HG03442 (cell line): ENCODE measurements around the gene PRTN3.

ENCODE experiments used
- ATAC-seq: cut with Tn5 transposase; IDR thresholded peaks from one replicate; pipeline ENCODE4 v1.9.1; 2021; ENCODE audit warnings: mild to moderate bottlenecking, moderate library complexity; ENCODE audit not compliant: unreplicated experiment

PRTN3 gene

GRCh38 chr19:840519-841206 is at the start of gene PRTN3:
Gene PRTN3, plus strand, starts transcription at chr19:840999. Its CDS starts 10 bp downstream, at chr19:841009.
- no peak for ATAC-seq

DNA sequence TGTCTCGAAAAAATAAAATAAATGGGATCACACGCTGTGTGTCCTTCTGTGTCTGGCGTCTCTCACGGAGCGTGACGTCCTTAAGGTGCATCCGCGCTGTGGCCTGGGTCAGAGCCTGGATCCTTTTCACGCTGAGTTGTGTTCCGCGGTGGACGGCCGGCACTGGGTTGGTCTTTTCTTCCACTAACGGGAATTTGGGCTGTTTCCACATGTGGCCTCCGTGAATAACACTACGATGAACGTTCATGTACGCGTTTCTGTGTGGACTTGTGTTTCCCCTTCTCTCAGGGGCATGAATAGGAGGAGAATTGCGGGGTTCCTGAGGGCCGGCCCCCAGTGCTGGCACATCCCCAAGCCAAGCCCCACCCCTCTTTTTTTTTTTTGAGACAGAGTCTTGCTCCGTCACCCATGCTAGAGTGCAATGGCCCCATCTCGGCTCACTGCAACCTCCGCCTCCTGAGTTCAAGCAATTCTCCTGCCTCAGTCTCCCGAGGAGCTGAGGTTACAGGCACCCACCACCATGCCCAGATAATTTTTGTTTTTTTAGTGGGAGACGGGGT is 49.7 kb upstream of the PRTN3 start:
- ATAC-seq = no peak

GRCh38 chr19:791567-792305 is 49.1 kb upstream of the PRTN3 start:
- ATAC-seq = no peak

DNA sequence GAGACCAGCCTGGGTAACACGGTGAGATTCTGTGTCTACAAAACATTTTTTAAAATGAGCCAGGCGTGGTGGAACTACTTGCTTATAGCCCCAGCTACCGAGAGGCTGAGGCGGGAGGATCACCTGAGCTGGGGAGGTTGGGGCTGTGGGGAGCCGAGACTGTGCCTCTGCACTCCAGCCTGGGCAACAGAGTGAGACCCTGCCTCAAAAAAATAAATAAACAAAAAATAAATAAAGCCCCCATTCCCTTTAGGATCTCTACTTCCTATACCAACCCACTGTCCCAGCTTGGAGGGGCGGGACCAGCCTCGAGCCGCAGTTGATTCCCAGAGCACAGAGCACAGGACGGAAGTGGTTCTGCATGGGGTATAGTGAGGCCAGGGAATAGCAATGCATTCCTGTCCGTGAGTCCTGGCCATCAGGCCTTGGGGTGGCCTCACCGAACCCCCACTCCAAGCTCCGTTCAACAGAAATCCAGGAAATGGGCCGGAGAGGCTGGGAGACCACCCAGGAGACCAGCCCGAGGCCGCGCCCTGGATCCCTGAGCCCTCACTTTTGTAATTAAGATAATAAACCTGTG is 48.4 kb upstream of the PRTN3 start:
- ATAC-seq = no peak

DNA sequence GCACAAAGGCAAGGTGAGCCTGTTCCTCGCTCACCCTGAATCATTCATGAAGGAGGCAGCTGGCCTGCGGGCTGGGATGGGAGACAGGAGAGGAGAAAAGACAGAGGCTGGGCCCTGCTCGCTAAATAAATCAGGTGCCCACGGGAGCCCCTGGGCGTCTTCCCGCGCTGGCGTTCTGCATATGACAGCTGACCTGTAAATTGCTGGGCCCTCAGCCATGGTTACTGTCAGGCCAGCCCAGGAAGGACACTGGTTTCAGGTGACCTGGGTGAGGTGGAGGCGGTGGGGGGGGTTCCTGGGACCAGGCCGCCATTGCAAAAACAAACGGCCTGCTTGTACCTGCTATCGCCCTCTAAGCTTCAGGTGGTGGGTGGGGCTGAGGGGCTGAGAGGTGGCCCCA is 47.0 kb upstream of the PRTN3 start:
- ATAC-seq = no peak

DNA sequence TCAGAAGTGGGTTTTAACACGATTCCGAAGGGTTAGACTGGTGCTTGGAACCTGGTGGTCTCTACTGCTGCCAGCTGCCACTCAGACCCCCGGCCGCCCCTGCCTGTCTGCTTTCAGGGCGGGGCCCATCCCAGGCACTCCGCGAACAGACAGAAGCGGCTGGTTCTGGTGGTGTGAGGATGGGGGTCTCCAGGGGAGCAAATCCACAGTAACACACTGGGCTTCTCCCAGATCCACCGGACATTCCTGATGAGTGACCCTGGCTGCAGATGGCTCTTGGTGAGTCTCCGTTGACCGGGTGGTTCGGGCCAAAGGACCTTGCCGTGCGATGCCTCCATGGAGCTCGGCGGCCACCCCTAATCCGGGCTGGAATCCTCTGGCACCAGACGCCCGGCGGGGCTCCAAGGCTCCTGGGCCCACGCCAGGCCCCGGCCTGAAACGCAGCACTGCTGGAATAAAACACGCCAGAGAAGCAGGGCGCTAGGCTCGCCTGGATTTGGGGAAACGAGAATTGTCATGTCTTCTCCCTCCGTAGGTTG is 45.7 kb upstream of the PRTN3 start:
- no peak for ATAC-seq

DNA sequence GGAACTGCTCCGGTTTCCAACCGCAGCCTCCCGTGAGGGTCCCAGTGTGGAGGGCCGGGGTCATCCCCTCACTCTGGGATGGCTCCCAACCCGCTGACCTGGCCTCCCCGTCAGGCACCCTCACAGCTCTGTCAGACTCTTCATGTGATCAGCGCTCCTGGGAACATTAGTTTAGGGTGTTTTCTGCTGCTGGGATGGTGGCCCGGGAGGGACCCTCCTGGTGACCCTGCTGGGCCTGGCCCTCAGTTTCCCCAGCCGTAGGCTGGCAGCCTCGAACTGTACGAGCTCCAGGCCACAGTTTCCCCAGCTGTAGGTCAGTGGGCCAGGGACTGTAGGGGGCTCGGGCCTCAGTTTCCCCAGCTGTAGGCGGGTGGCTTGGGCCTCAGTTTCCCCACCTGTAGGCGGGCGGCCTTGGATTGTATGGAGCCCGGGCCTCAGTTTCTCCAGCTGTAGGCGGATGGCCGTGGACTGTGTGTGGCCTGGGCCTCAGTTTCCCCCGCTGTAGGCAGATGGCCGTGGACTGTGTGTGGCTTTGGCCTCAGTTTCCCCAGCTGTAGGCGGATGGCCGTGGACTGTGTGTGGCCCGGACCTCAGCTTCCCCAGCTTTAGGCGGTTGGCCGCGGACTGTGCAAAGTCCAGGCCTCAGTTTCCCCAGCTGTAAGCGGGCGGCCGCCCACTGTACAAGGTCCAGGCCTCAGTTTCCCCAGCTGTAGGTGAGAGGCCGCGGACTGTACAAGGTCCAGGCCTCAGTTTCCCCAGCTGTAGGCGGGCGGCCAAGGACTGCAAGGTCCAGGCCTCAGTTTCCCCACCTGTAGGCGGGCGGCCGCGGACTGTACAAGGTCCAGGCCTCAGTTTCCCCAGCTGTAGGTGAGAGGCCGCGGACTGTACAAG is 44.9 kb upstream of the PRTN3 start:
- no peak for ATAC-seq

DNA sequence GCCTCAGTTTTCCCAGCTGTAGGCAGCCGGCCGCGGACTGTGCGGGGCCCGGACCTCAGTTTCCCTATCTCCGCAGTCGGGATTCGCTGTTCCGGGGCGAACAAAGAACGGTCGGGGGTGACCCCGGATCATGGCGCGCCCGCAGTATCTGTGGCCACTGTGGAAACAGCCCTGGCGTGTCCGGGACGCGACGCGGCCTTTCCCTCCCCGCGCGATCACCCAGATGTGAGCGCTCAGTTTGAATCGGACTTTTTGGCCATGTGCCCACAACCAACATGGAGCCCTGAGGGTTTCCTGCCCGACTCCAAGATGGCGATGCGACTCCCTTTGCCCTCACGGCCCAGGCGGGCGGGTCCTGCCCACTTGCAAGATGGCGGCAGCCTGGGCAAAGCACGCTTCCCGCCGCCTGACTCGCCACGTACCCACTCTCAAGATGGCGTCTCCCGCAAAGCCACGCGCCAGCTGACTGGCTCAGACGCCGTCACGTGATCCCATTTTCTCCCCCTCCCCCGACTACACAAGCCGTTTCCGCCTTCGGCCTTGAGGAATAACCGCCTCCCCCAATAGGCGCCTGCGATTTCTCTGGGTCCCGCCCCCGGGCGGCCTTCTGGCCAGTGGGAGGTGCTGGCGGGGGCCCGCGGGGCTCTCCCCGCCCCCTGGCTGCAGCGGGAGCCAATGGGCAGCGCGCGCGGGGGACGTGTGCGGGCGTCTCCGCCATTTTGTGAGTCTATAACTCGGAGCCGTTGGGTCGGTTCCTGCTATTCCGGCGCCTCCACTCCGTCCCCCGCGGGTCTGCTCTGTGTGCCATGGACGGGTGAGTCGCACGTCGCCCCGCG is 43.9 kb upstream of the PRTN3 start, which contains the start of gene PTBP1:
PTBP1 (plus strand) TSS at position 761 of the 836 bp plus-strand sequence; CDS start at position 807, 46 bp downstream.
- ATAC-seq = peak; percentile 67

- ATAC-seq = peak; percentile 38
These were observed 43.0 kb upstream of the PRTN3 start for GRCh38 chr19:797528-798414.

DNA sequence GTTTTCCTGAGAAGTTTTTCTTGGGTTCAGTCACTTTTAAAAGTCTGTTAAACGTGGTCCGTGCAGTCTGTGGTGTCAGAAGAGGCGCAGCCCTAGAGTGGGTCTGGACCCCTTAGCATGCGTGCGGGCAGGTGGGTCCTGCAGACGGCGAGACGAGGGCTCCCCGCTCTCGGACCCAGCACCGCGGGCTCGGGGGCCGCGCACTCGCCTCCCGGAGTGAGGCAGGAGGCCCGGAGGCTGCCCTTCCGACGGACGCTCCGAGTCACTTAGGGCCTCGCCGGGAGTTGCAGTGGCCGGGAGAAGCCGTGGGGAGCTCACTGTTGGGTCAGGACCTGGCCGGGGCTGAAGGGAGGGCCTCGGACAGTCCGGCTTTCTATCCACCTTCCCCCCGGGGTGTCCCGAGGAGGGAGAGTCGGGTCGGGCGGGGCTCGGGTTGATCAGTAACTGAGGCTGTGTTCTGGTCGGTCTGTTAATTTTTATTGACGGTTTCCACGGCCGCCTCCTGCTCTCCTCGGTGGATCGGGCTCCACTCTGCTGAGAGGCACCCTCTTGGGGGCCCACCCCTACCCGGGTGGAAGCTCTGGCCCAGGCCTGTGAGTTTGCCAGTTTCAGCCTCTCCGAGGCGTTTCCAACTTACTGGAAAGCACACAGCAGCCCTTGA is 42.3 kb upstream of the PRTN3 start:
- ATAC-seq = no peak

GRCh38 chr19:799076-799881 is 41.5 kb upstream of the PRTN3 start:
- no peak for ATAC-seq

DNA sequence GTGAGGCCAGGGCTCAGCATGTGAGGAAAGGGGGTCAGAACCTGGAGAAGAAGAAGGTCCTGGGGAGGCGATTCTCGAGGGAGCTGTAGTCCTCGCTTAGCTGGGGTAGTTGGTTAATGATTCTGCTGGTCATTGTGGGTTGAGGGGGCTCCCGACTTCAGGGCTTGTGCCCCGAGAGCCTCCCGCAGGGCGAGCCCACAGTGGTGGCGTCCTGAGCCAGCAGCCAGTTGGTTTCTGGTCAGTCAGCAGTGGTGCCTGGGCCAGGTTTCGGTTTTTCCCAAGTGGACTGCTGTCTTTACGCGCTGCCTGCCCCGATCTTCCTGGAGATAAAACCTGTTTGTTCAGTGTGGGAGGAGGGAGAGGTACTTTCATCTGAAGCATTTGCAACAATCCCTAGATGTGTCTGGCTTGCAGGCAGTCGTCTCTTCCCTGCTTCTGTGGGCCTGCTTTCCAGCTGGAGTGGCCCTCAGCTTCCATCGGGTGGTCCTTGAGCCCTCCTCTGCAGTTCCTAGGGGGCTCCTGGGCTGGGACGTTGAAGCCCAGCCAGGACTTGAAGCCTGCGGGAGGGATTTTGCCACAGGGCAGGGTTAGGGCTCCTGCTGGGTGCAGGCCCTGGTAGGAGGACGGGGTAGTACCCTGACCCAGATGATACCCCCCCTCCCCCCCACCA is 40.3 kb upstream of the PRTN3 start:
- no peak for ATAC-seq

DNA sequence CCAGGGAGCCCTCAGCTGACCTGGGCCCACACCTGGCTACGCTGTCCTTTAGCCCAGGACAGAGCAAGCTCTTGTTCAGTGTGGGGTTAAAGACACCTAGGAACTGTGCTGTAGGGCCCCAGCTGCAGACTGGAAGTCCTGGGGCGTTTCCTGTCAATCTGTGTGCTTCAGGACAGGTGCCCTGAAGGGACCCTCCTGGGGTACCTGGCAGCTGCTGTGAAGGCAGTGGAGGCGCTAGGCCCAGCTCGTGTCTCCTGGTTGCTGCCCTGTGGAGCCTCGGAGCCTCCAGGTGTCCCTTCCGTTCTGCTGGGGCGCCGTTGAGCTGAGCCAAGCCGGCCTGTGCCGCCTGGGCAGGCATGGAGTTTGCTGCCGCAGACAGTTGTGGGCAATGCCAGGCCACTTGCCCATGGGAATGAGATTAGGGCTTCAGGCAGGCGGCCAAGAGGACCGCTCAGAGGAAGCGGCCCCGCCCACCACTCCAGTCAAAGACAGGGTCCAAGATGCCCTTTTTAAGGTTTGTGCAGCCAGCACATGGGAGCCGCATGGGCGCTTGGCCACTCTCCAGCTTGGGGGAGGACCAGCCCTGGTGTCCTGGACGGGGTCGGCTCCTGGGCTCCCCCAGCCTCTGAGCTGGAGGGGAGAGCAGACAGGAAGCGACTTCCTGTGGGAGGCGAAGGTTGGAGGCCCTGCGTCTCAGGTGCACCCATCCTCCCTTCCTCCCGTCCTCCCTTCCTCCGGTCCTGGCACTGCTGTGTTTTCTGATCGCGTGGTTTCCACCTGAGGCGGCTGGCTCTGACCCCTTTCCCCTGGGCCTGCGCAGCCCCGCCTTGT is 39.6 kb upstream of the PRTN3 start:
- no peak for ATAC-seq

DNA sequence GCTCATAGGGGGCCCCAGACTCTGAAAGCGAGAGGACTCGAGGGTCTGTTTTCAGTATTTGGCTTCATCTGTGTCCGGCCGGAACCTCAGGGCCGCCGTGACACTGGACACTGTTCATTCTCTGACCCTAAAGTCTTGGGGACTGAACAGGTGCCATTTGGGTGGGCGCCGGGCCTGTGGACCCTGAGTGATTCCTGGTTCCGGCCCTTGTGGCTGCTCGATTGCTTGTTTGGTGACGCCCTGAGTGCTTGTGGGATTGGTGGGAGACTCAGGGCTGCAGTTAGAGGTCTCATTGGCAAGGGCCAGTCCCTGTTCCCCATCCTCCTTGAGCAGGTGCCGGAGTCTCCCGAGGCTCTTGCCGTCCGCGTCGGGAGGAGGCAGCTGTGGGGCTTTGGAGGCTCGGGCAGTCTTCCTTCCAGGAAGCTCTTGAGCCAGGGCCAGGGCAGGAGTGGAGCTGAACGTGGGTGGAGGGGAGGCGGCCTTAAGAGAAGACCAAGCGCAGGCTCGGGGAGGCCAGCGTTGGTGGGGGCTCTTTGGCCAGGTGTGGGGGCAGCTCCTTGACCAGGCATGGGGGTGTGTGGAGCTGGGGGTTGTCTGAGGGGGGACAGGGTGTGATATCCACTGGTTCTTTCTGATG is 38.8 kb upstream of the PRTN3 start:
- ATAC-seq = no peak

- no peak for ATAC-seq
These were observed 38.2 kb upstream of the PRTN3 start for GRCh38 chr19:802498-803098.
